SK-N-MC (cell line): ENCODE results near the gene HEMK1.

Experiments used
- DNase-seq: peaks from one replicate; pipeline ENCODE4 v3.0.0-alpha.2; 2011; ENCODE audit warnings: low read depth, low spot score
- H3K27ac ChIP-seq: fragments of 200-600 bp; sonication (generic); 2 replicates; pipeline ENCODE4 v1.5.1; 2016; ENCODE audit warnings: mixed run types
- H3K36me3 ChIP-seq: fragments of 200-600 bp; sonication (generic); 2 replicates; pipeline ENCODE4 v1.6.1; 2017; ENCODE audit warnings: antibody characterized with exemption, low read length, mixed read lengths; ENCODE audit not compliant: insufficient read depth
- H3K4me3 ChIP-seq: fragments of 200-600 bp; sonication (generic); 2 replicates; pipeline ENCODE4 v1.5.1; 2016
- H3K9ac ChIP-seq: fragments of 200-600 bp; sonication (generic); 2 replicates; pipeline ENCODE4 v1.8.0; 2017; ENCODE audit warnings: mixed run types, mixed read lengths; ENCODE audit not compliant: insufficient read length
- H3K9me3 ChIP-seq: fragments of 200-600 bp; sonication (generic); 2 replicates; pipeline ENCODE4 v1.6.1; 2017; ENCODE audit warnings: low read depth, mild to moderate bottlenecking, antibody characterized with exemption, low read length, moderate library complexity, mixed read lengths
- EZH2 ChIP-seq: fragments of 200-600 bp; sonication (generic); IDR thresholded peaks from one replicate; pipeline ENCODE4 v1.6.1; 2017; ENCODE audit warnings: antibody characterized with exemption
- FOXP2 ChIP-seq: optimal IDR thresholded peaks from 2 replicates; pipeline ENCODE3; 2011; ENCODE audit warnings: mild to moderate bottlenecking, moderate library complexity; ENCODE audit not compliant: insufficient read depth; ENCODE audit errors: extremely low read length, control extremely low read depth
- POLR2AphosphoS5 ChIP-seq: IDR thresholded peaks from 2 replicates; pipeline ENCODE4 v1.6.1; 2012; ENCODE audit warnings: mild to moderate bottlenecking, low read depth, low read length, borderline replicate concordance

The HEMK1 gene, protein sequence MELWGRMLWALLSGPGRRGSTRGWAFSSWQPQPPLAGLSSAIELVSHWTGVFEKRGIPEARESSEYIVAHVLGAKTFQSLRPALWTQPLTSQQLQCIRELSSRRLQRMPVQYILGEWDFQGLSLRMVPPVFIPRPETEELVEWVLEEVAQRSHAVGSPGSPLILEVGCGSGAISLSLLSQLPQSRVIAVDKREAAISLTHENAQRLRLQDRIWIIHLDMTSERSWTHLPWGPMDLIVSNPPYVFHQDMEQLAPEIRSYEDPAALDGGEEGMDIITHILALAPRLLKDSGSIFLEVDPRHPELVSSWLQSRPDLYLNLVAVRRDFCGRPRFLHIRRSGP

DNA sequence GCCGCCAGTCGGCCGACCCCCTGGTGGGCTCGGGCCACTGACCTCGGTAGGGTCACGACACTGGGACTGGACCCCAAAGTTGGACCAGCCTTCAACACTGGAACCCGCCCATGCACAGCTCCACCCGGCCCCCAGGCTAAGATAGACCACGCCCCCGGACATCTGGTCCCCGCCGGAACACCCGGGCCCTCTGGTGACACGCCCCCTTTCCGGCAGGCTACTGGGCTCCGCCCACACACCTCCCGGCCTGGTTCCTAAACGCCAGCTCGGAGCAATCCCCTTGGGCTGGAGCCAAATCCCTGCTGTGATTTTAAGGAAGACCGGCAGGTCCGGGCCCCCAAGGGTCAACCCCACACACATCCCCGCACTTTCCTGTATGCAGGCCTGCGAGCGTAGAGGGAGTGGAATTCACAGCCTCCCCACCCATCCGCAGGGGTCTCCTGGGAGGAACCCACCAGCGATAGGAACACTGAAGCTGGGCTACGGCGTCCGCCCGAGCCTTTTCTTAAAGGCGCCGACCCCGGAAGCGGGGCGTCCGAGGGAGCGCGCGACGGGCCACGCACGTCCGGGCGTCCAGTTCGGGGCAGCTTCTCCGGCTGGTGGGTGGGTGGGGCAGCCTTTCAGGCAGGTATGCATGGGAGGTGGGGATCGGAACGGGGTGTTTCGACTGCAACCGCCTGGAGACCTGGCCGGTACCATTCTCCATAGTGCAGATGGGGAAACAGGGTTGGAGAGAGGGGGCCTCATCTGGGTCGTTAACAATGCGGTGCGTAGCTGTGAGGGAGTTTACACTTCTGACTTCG, at the start of gene HEMK1:
Gene HEMK1, plus strand, starts transcription at position 576 of the 803 bp plus-strand sequence. CDS start 1,583 bp downstream, outside the sequence.
- H3K9me3 ChIP-seq: no peaks in the 10 kb centered on the region
- no peaks in the 10 kb centered on the region for H3K36me3 ChIP-seq
- peak; percentile 26 for DNase-seq
- TF ChIP-seq EZH2: no peak
- TF ChIP-seq FOXP2: no peak
- peak; percentile 78 for TF ChIP-seq POLR2AphosphoS5
- H3K9ac ChIP-seq: peak within 1 kb of the TSS; percentile 77
- H3K27ac ChIP-seq: no peak within 1 kb of the TSS; the same call in 1 of the 2 replicates
- H3K4me3 ChIP-seq: peak within 1 kb of the TSS; percentile 85

DNA sequence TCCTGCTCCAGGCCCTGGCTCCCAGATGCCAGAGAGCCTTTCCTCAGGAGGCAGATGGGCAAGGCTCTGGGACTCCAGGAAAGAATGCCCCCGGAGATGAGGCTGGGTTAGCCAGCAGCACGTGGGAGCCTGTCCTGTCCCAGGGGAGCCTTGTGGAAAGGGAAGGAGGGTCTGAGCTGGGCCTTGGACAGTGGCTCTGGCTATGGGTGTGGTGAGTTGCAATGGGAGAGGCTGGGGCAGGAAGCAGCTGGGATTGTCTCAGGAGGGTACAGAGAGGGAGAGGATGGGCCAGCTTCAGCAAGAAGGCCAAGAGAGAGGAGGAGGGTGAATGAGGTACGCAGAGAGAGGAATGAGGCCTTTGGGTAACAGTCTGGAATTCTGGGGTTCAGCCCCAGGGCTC, 48.5 kb upstream of the HEMK1 start:
- no peak overlapping the region for H3K9ac ChIP-seq
- no peaks in the 10 kb centered on the region for H3K36me3 ChIP-seq
- no peak for DNase-seq
- TF ChIP-seq EZH2 (no peak), FOXP2 (no peak), POLR2AphosphoS5 (no peak)
- H3K4me3 ChIP-seq: no peak overlapping the region
- no peaks in the 10 kb centered on the region for H3K9me3 ChIP-seq
- no peak overlapping the region for H3K27ac ChIP-seq

DNA sequence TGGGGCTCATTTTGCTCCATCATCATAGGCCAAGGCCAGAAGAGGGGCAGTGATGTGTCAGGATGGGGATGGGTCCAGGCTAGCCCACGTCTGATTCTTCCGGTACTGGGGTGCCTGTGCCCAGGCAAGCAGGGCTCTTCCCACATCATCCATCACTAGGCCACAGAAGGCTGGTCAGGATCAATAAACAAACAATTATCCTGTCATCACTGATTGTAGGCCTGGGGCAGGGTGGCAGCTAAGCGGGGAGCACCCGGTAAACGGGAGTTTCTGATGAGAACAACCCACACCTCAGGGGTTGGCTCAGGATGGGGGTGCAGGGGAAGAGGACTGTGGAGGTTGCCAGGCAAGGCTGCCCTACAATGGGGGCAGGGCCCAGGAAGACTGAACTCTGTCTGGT, 47.8 kb upstream of the HEMK1 start:
- no peak for TF ChIP-seq POLR2AphosphoS5
- TF ChIP-seq EZH2: no peak
- no peak for TF ChIP-seq FOXP2
- Histone ChIP-seq H3K4me3 (no peak overlapping the region), H3K9ac (no peak overlapping the region), H3K36me3 (no peaks in the 10 kb centered on the region), H3K9me3 (no peaks in the 10 kb centered on the region), H3K27ac (no peak overlapping the region)
- no peak for DNase-seq

DNA sequence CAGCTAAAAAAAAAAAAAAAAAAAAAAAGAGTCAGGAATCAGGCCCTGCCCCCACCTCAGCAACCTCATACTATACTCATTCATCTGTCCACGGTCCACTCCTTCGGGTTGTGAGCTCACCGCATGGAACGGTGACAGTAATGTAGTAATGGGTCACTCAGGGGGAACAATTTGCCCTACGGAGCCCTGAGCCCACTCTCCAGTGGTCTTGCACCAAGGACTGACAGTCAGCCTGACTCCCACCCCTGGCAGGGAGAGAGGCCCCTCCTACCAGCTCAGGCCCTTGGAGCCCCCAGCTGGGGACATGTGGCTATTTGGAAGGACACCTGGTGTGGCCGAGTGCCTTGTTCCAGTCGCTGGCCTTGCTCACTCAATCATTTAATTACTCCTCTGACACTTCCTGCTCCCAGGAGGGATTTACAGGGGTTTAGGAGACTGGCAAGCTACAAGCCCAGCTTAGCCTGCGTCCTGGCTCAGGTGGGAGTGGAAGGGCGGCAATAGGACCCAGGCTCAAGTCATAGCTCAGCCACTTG, 46.0 kb upstream of the HEMK1 start:
- Histone ChIP-seq H3K4me3 (no peak overlapping the region), H3K9ac (no peak overlapping the region), H3K36me3 (no peaks in the 10 kb centered on the region), H3K27ac (no peak overlapping the region), H3K9me3 (no peaks in the 10 kb centered on the region)
- TF ChIP-seq FOXP2 (no peak), POLR2AphosphoS5 (no peak), EZH2 (no peak)
- no peak for DNase-seq

DNA sequence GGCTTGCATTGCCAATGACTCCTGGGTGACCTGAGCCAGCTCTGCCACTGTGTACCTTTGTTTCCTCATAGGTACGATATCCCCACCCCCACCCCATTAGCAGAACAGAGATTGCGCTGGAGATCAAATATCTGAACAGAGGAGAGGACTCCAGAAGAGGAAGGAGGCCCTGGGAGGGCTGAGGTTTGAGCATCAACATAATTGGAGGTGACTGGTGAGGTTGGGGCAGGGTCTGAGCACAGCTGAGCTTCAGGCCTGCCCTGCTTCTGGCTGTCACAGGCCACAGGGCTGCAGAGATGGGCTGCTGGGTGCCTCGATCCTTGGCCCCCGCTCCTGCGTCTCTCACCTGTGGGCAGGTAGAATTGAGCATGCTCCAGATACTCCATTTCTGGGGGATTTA, 44.6 kb upstream of the HEMK1 start:
- no peak overlapping the region for H3K9ac ChIP-seq
- H3K36me3 ChIP-seq: no peaks in the 10 kb centered on the region
- no peak for TF ChIP-seq FOXP2
- TF ChIP-seq POLR2AphosphoS5: no peak
- TF ChIP-seq EZH2: no peak
- DNase-seq: no peak
- H3K27ac ChIP-seq: no peak overlapping the region
- no peak overlapping the region for H3K4me3 ChIP-seq
- H3K9me3 ChIP-seq: no peaks in the 10 kb centered on the region

DNA sequence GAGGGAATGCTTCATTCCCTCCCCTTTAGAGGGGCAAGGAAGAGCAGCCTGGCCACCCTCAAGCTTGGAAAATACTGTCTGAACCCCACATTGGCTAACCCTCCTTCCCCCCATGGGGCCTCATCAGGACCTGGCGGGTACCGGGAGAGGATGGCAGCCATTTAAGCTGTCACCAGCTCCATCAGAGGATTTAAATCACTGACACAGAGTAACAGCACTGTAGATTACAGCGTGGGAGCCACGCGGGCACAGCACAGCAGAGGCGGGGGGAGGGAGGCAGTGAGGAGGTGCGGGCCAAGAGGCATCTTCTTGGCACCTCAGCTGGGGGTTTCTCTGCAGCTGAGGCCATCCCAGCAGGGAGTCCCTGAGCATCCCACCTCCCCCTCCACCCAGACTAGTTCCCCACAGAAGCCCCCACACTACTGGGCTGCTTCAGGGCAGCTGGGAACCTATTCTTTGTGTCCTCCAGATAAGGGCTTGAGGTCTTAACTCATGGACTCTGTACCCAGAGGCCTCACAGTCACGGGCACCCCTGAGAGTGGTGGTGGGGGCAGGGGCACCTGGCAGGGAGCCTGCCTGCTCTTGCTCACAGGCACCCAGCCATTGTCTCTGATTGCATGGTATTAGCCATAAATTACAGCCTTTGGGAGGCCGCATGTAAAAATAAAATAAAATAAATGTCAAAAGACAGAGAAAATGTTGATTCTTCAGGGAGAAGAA, 44.0 kb upstream of the HEMK1 start:
- TF ChIP-seq FOXP2 (no peak), EZH2 (no peak), POLR2AphosphoS5 (no peak)
- Histone ChIP-seq H3K27ac (no peak overlapping the region), H3K9me3 (no peaks in the 10 kb centered on the region), H3K9ac (no peak overlapping the region), H3K36me3 (no peaks in the 10 kb centered on the region), H3K4me3 (no peak overlapping the region)
- no peak for DNase-seq

DNA sequence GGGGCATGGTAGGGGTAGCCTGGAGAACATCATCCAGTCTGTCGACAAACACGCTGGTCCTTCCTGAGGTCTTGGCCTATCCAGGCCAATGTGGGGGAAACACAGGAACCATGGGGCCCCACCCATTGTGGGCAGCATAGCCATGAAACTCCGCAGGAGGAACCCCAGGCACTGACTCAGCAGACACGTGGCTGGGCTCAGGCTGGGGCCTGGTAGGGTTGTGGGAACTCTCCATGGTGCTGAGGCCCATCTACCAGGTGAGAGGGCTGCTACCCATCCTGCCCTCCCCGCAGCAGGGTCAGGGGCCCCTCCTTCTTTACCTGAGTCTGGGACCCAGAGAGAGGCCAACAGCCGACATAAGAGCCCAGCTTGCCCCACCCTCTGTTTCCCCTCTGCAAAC, 43.3 kb upstream of the HEMK1 start:
- H3K36me3 ChIP-seq: no peaks in the 10 kb centered on the region
- H3K9me3 ChIP-seq: no peaks in the 10 kb centered on the region
- TF ChIP-seq EZH2 (no peak), POLR2AphosphoS5 (no peak), FOXP2 (no peak)
- H3K4me3 ChIP-seq: no peak overlapping the region
- H3K27ac ChIP-seq: no peak overlapping the region
- DNase-seq: no peak
- no peak overlapping the region for H3K9ac ChIP-seq
